Superior temporal gyrus (tissue), 1 donor: ENCODE data around the gene NOTCH1.
"Not testable (repeated sequence)": the region's sequence is repeated elsewhere in the genome, so short reads cannot be mapped to it uniquely, and the experiment has no call there.

ENCODE experiments used
- DNase-seq: peaks from one replicate; pipeline ENCODE4 v3.0.0-alpha.2; 2016; ENCODE audit errors: extremely low spot score

The NOTCH1 gene

DNA sequence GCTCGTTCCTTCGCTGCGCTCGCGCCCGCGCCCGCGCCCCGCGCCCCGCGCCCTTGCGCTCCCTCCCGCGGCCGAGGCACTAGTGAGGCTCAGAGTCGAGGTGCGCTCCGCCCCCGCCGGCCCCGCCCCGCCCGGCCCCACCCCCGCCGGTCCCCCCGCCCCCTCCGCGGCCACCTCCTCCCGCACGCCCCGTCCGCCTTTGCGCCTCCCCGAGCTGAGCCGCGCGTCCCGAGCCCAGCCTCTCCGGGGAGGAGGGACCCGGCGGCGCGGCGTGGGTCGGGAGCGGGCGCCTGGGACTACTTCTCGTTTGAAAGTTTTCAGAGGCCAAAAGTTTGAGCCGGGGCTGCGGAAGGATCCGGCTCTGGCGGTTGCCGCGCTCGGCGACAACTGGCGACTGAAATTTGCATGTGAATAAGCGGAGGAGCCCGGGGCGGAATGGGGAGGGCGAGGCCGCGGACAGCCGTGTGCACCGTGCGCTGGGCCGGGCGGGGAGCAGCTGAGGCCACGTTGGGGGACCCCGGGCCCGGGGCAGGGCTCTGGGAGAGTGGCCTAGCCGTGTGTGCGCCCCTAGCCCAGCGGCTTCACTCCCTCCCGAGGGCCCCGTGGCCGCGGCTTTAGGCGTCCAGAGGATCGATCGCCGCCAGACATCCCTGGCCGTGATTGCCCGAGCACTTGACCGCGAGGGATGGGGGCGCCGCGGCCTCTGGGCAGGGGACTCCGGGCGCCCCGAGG is at the start of gene NOTCH1:
Gene NOTCH1, minus strand, starts transcription at position 84 of the 732 bp plus-strand sequence. CDS start 262 bp downstream, outside the sequence.
- DNase-seq: peak; percentile 76

GRCh38 chr9:136594492-136594891 is 48.6 kb upstream of the NOTCH1 start:
- no peak for DNase-seq

- DNase-seq: no peak
These were observed 47.7 kb upstream of the NOTCH1 start for GRCh38 chr9:136593581-136593980.

DNA sequence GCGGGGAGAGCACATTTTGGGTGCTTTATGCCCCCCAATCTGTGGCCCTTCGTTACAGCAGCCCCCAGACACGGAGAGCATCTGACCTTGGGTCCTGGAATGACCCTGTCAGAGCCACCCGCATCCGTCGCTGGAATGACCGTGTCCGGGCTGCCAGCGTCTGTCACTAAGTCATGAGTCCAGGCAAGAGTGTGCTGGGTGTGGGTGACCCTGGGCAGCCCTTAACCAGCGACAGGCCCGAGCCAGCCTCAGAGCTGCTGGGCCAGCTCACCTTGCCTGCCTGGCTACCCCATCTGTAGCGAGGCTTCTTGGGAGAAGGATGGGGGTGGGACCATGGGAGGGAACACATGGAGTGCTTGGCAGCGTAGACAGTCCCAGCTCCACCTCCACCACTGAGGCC is 46.8 kb upstream of the NOTCH1 start:
- DNase-seq: no peak

- peak; percentile 26 for DNase-seq
These were observed 45.2 kb upstream of the NOTCH1 start for GRCh38 chr9:136590821-136591752.

- DNase-seq: no peak
These were observed 44.2 kb upstream of the NOTCH1 start for GRCh38 chr9:136589766-136590763.

DNA sequence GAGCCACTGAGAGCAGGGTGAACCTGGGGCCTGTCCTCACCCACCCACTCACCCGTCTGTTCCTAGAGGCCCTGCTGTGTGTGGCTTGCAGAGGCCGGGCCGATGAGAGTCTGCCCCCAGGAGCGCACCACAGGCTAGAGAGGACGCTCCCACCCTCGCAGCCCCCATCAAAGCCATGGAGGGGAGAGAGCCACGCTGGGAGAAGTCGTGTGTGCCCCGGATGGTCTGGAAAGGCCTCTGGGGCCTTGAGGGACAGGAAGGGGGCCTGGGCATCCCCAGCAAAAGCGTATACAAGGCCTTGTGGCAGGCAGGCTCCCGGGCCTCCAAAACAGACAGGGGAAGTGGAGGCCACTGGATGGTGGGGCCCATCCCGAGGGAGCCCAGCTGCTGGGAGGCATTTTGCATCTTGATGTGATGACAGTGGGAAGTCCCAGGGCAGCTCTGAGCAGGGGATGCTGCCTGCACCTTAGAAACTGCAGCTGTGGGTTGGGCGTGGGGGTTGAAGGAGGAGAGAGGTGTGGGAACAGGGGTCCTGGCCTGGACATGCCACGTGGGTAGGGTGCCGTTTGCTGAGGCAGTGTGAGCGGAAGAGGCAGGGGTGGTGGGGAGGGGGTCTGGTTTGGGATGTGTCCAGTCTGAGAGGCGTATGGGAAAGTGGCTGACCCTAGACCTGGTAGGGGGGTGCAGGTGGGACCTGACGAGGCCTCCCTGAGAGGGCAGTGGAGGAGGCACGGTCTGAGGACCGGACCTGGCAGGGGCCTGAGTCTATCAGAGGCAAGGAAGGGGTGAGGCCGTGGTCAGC is 43.0 kb upstream of the NOTCH1 start:
- DNase-seq: no peak

GRCh38 chr9:136587944-136588662 is 42.3 kb upstream of the NOTCH1 start:
- DNase-seq: no peak

DNA sequence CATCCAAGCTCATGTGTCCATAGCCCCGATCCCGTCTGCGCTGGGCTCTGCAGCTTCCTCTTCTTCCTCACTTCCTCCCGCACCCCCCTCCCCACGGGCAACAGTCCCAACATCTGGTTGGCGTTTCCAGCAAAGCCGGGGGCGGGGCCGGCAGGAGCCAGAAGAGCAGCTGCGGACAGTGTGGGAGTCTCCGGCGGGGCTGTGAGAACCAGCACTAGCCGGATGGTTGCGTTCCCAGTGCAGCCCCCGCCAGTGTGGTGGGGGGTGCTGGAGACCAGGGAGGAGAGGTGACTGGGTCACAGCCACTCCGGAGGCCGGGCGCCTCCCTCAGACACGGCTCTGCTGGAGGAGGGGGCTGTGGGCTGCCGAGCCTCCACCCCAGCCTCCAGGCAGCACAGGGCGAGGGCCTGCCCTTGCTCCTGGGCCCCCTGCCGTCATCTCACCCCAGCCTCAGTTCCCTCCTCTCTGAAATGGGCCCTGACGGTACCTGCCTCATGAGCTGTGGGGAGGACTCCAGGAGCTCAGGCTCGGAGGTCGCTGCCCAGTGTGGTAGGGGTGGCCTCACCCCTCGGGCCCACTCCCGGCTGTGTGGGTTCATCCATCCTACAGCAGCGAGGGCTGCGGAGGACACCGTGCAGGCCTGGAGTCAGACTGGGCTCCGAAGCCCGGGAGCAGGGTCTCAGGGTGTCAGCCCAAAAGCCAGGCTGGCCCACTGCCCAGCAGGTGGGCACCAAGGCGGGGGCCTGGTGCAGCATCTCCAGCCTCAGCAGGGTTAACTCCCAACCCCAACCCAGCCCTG is 41.5 kb upstream of the NOTCH1 start:
- DNase-seq: peak; percentile 30

- no peak for DNase-seq
These were observed 40.6 kb upstream of the NOTCH1 start for GRCh38 chr9:136586391-136586953.

DNA sequence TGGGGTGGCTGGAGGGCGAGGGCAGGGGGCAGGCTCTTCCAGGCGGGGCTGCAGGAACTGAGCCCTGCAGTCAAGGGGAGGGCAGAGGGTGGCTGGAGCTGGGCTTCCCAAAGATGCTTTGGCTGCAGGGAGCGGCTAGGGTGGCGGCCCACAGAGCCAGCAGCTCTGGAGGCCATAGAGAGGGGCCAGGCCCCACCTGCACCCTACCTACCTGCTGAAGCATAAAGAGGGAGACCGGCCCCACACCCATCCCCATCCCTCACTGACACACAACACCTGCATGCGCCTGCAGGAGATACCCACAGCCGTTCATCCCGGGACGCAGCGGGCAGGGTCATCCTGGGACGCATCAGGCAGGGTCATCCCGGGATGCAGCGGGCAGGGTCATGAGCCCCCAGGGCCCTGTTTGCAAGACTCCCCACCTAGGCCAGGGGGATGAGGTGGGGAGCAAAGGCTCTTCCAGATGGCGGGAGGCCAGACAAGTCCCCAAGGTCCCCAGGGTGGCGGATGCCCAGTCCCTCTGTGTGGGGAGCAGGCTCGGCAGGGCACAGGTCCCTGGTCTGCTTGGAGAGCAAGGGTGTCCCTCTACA is 39.8 kb upstream of the NOTCH1 start:
- DNase-seq: no peak

- DNase-seq: no peak
These were observed 39.1 kb upstream of the NOTCH1 start for GRCh38 chr9:136584934-136585333.

DNA sequence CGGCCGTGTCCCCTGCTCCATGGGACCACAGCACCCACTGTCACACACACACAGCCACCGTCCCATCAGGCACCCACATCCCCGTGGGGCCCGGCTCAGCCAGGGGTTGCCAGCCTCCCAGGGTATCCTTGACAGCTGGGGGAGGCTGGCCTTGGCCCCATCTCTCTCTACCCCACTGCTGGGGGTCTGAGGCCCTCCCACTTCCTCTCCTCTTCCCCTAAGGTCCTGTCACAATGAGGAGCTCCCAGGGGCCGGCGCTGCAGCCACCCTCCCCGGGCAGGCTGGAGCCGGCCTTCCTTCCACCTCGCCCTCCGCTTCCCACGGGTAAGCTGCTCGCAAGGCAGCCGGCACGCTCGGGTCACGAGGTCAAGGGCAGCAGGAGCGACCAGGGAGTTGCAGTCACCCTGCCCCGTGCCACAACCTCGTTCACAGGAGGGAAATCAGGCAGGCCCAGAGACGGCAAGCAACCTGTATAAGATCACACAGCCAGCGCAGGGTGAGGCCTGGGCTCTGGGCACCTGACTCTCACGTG is 38.6 kb upstream of the NOTCH1 start:
- no peak for DNase-seq

- DNase-seq: peak; percentile 88
These were observed 37.3 kb upstream of the NOTCH1 start for GRCh38 chr9:136582977-136583735.

GRCh38 chr9:136581614-136582447 is 36.0 kb upstream of the NOTCH1 start:
- no peak for DNase-seq

DNA sequence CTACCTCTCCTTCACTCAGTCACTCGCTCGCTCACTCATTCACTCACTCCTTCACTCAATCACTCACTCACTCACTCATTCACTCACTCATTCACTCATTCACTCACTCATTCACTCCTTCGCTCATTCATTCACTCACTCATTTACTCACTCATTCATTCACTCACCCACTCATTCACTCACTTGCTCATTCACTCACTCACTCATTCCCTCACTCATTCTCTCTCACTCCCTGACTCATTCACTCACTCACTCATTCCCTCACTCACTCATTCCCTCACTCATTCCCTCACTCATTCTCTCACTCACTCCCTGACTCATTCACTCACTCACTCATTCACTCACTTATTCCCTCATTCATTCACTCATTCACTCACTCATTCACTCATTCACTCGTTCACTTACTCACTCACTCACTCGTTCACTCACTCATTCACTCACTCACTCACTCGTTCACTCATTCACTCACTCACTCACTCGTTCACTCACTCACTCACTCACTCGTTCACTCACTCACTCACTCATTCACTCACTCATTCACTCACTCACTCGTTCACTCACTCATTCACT is 33.9 kb upstream of the NOTCH1 start:
- DNase-seq: not testable (repeated sequence)
